HG03196 (cell line): ENCODE measurements around the gene RGS7BP.

Experiments
- ATAC-seq: cut with Tn5 transposase; IDR thresholded peaks from one replicate; pipeline ENCODE4 v1.9.1; 2021; ENCODE audit not compliant: unreplicated experiment

The RGS7BP gene

GRCh38 chr5:64628901-64629300, 123.1 kb downstream of the RGS7BP start:
- ATAC-seq = no peak

- ATAC-seq = no peak
Observed at GRCh38 chr5:64629841-64630240, 124.0 kb downstream of the RGS7BP start.

GRCh38 chr5:64632251-64632650, 126.4 kb downstream of the RGS7BP start:
- no peak for ATAC-seq

- no peak for ATAC-seq
Observed at GRCh38 chr5:64634997-64635686, 129.3 kb downstream of the RGS7BP start.

GRCh38 chr5:64637144-64637543, 131.3 kb downstream of the RGS7BP start:
- no peak for ATAC-seq

GRCh38 chr5:64637837-64638443, 132.1 kb downstream of the RGS7BP start:
- ATAC-seq = no peak

GRCh38 chr5:64644831-64645230, 139.0 kb downstream of the RGS7BP start:
- no peak for ATAC-seq

GRCh38 chr5:64646169-64646568, 140.4 kb downstream of the RGS7BP start:
- ATAC-seq = no peak

GRCh38 chr5:64649512-64649911, 143.7 kb downstream of the RGS7BP start:
- ATAC-seq = no peak

- no peak for ATAC-seq
Observed at GRCh38 chr5:64653766-64654560, 148.1 kb downstream of the RGS7BP start.

GRCh38 chr5:64654561-64654938, 148.7 kb downstream of the RGS7BP start:
- no peak for ATAC-seq

GRCh38 chr5:64655596-64655995, 149.8 kb downstream of the RGS7BP start:
- ATAC-seq = no peak

- ATAC-seq = no peak
Observed at GRCh38 chr5:64659289-64659688, 153.5 kb downstream of the RGS7BP start.
